Nephron progenitor cell (in vitro differentiated cells): ENCODE data around the gene PLEKHG7.
"Not testable (repeated sequence)": the region's sequence is repeated elsewhere in the genome, so short reads cannot be mapped to it uniquely, and the experiment has no call there.

Experiments used
- DNase-seq: peaks from one replicate; pipeline ENCODE4 v3.0.0; 2021
- H3K27ac Mint-ChIP-seq: 2 replicates; pipeline ENCODE4 v1.8.0; 2021; ENCODE audit warnings: mild to moderate bottlenecking, moderate library complexity, mixed read lengths
- H3K27me3 Mint-ChIP-seq: 2 replicates; pipeline ENCODE4 v1.8.0; 2021; ENCODE audit warnings: mild to moderate bottlenecking, low read depth, mixed read lengths; ENCODE audit not compliant: poor library complexity
- H3K36me3 Mint-ChIP-seq: 2 replicates; pipeline ENCODE4 v1.8.0; 2021; ENCODE audit warnings: low read depth, mixed read lengths
- H3K4me1 Mint-ChIP-seq: 2 replicates; pipeline ENCODE4 v1.8.0; 2021; ENCODE audit warnings: mixed read lengths
- H3K4me3 Mint-ChIP-seq: 2 replicates; pipeline ENCODE4 v1.8.0; 2021; ENCODE audit warnings: mild to moderate bottlenecking, moderate library complexity, mixed read lengths
- H3K9me3 Mint-ChIP-seq: 2 replicates; pipeline ENCODE4 v1.8.0; 2021; ENCODE audit warnings: mild to moderate bottlenecking, moderate library complexity, mixed read lengths
- TF ChIP-seq, protein P1 (sequence below): fragments of 200-600 bp; sonication (generic); IDR thresholded peaks from 2 replicates; pipeline ENCODE4 v1.5.0; 2021; ENCODE audit warnings: antibody characterized with exemption

PLEKHG7 gene

DNA sequence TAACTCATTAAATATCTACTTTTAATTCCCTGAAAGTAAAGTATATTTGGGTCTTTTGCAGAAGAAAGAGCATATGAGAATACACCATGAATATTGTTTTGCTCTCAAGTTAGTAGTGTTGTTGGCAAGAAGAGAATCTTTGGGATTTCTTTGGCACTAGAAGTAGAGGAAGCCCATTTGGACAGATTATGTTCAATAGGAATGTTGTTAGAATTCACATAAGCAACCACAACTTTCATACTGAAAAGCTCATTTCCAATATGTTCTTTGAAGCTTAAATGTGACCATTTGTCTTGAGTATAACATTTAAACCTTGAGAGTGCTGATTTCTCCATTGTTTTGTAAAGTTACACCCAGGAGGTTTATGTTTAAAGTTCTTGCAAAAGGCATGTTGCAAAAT is 37.6 kb downstream of the PLEKHG7 start:
- Mint-ChIP-seq H3K4me1 (no peaks in the 10 kb centered on the region), H3K9me3 (no peaks in the 10 kb centered on the region), H3K4me3 (no peak overlapping the region), H3K27me3 (peaks cover 5% of the 10 kb centered on the region), H3K36me3 (no peaks in the 10 kb centered on the region), H3K27ac (no peak overlapping the region)
- no peak for DNase-seq
- TF ChIP-seq, protein P1, sequence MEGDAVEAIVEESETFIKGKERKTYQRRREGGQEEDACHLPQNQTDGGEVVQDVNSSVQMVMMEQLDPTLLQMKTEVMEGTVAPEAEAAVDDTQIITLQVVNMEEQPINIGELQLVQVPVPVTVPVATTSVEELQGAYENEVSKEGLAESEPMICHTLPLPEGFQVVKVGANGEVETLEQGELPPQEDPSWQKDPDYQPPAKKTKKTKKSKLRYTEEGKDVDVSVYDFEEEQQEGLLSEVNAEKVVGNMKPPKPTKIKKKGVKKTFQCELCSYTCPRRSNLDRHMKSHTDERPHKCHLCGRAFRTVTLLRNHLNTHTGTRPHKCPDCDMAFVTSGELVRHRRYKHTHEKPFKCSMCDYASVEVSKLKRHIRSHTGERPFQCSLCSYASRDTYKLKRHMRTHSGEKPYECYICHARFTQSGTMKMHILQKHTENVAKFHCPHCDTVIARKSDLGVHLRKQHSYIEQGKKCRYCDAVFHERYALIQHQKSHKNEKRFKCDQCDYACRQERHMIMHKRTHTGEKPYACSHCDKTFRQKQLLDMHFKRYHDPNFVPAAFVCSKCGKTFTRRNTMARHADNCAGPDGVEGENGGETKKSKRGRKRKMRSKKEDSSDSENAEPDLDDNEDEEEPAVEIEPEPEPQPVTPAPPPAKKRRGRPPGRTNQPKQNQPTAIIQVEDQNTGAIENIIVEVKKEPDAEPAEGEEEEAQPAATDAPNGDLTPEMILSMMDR, result no peak

DNA sequence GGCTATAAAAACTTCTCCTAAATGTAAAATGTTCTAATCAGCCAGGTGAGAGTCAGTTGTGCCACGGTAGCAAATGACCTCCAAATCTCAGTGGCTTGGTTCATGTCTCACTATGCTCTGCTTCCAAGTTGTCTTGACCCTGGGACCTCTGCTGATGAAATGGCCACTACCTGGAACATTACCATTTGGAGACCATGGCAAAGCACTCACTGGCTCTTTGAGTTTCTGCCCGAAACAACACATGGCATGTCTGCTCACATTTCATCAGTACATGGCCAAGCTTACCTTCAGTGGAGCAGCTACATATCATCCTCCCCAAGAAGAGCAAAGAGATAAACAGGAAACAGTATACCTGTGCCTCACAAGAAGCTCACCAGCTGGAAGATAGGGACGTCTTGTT is 40.2 kb downstream of the PLEKHG7 start:
- Mint-ChIP-seq H3K36me3 (no peaks in the 10 kb centered on the region), H3K4me1 (no peaks in the 10 kb centered on the region), H3K27ac (no peak overlapping the region)

DNA sequence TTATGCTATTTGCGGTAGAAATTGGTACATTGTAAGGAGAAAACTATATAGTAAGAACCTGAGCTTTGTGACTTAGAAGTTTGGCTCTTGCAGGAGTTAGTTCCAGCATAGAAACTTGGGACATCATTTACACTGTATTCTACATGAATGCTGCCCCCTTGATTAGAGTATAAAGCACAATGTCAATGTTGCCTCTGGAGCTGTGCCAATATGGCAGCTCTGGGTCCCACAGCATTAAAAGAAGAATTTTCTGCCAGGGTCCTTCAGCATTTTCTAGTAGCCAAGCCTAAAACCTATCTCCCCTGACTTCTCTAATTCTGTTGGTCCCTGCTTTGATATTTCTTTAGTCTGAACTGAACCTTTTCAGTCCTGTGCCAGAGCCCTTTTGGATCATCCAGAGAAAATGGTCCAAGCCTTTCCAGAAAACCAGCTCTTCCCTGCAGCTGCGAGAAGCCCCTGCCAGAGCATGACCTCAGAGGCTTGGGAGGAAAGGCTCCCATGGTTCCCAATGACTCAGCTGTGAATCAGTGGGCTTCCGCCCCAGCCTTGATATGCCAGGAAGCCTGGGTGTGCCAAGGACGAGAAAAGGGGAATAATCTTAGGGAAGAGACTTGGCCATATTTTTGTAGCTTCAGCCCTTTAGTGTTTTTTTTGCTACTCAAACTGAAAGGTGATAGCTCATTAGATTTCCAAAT is 43.2 kb downstream of the PLEKHG7 start:
- Mint-ChIP-seq H3K4me1 (no peaks in the 10 kb centered on the region), H3K27ac (no peak overlapping the region), H3K4me3 (no peak overlapping the region), H3K36me3 (no peaks in the 10 kb centered on the region), H3K27me3 (peaks cover 11% of the 10 kb centered on the region), H3K9me3 (no peaks in the 10 kb centered on the region)
- TF ChIP-seq, protein P1, result no peak
- DNase-seq, result no peak

More for the DNA sequence above, 40.2 kb downstream of the PLEKHG7 start:
- TF ChIP-seq, protein P1, result no peak
- Mint-ChIP-seq H3K27me3 (peaks cover 11% of the 10 kb centered on the region), H3K9me3 (no peaks in the 10 kb centered on the region), H3K4me3 (no peak overlapping the region)
- DNase-seq, result no peak

DNA sequence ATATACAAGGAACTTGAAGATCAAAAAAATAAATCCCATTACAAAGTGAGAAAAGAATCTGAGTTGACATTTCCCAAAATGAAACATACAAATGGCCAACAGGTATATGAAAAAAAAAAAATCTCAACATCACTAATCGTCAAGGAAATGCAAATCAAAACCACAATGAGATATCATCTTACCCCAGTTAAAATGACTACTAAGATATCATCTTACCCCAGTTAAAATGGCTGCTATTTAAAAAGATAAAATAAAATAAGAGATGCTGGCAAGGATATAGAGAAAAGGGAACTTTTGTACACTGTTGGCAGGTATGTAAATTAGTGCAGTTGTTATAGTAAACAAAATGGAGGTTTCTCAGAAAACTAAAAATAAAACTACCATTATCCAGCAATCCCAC is 44.4 kb downstream of the PLEKHG7 start:
- Mint-ChIP-seq H3K36me3 (no peaks in the 10 kb centered on the region), H3K27ac (no peak overlapping the region), H3K27me3 (peaks cover 11% of the 10 kb centered on the region), H3K4me1 (no peaks in the 10 kb centered on the region), H3K4me3 (no peak overlapping the region), H3K9me3 (no peaks in the 10 kb centered on the region)
- no peak for DNase-seq
- TF ChIP-seq, protein P1, result no peak

DNA sequence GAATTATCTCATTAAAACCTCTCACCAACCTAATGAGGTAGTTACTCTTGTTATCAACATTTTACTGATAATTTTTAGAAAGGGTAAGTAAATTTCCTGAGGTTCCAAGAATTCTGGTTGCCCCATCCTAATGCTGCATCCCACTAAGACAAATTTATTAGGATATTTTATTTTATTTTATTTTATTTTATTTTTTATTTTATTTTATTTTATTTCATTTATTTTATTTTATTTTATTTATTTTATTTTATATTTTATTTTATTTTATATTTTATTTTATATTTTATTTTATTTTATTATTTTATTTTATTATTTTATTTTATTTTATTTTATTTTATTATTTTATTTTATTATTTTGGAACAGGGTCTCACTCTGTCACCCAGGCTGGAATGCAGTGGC is 46.9 kb downstream of the PLEKHG7 start:
- not testable (repeated sequence) for H3K27me3 Mint-ChIP-seq, H3K27ac Mint-ChIP-seq, DNase-seq, H3K9me3 Mint-ChIP-seq, H3K4me1 Mint-ChIP-seq, H3K36me3 Mint-ChIP-seq, H3K4me3 Mint-ChIP-seq

DNA sequence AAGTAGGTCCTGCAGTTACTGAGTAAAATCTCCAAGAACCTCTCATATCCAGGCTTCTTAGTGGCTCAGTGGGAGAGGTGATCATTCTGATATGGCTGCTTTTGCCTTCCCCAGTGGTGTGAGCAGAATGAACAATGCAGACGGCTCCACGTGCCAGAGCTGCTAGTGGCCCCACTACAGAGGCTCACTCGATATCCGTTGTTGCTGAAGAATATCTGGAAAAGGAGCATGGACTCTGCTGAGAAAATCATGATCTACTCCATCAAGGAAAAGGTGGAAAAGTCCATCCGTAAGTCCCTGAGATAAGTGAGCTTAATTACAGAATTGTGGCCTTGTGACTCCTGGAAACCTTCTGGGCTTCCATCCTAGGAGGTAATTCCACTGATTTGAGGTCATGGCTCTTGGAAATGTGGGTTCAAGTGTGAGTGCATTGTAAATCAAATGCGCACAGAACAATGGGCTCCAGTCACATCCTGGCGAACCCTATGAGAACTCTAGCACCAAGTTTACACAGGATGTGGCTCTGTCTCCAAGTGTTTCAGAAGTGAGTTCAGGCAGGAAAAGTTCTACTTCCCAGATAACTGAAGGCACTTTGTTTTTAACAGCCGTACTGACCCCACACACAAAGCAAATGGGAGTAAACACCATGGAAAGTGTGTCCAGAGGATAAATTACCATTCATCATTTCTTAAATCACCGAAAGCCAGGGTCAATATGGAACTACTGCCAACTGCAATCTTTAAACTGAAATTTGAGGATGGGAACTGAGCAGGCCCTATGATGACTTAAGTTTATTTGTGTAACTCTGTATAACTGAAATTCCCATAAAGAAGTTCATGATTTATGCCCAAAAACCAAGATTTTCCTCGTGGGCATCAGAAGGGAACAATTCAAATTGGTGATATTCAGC is 51.4 kb downstream of the PLEKHG7 start:
- H3K27ac Mint-ChIP-seq, result no peak overlapping the region
- peaks cover 15% of the 10 kb centered on the region for H3K27me3 Mint-ChIP-seq
- DNase-seq, result no peak

More for the DNA sequence above, 51.4 kb downstream of the PLEKHG7 start:
- TF ChIP-seq, protein P1, result no peak
- no peaks in the 10 kb centered on the region for H3K9me3 Mint-ChIP-seq
- H3K4me1 Mint-ChIP-seq, result no peaks in the 10 kb centered on the region
- no peaks in the 10 kb centered on the region for H3K36me3 Mint-ChIP-seq
- H3K4me3 Mint-ChIP-seq, result no peak overlapping the region
